ENCODE results near the gene ANTKMT.

ANTKMT gene

DNA sequence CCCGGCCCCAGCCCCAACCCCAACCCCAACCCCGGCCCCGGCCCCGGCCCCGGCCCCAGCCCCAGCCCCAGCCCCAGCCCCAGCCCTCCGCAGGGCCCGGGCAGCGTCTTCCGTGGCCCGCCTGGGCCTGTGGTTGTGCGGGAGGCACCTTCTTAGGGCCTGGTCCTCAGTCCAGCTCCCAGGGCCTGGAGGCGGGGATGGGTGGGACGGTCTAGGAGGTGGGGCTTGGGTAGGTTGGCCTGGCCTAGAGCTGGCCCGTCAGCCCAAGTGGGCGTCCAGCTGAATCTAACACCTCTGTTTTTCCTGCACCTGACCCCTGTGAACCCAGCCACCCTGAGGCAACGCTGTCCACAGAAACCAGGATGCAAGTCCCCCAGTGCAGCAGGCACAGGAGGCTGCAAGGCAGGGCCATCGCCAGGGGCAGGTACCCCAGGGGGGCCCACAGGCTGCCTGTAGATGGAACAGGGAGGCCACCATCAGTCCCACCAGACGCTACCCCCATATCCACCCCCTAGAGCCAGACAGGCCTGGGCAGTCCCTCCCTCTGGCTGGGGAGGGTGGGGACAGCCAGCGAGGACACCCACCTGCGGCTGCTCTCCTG lies 48.3 kb downstream of the ANTKMT start:
- TF ChIP-seq CTCF (IDR thresholded peaks at IDR 0.05; ENCODE audit: extremely low read depth, insufficient read depth, missing control alignments) = no peak
- no peak for DNase-seq (ENCODE audit: low spot score)
- in situ Hi-C loops (cut with MboI; ENCODE audit: low pct_unique_long_range_greater_than_20kb, low sequenced_read_pairs, unreplicated experiment) = no loop called here

GRCh38 chr16:769934-770333 lies 49.0 kb downstream of the ANTKMT start:
- no peak for DNase-seq (ENCODE audit: low spot score)
- no peak for TF ChIP-seq CTCF (IDR thresholded peaks at IDR 0.05; ENCODE audit: extremely low read depth, insufficient read depth, missing control alignments)
- in situ Hi-C loops (cut with MboI; ENCODE audit: low pct_unique_long_range_greater_than_20kb, low sequenced_read_pairs, unreplicated experiment) = no loop called here

GRCh38 chr16:770411-770810 lies 49.5 kb downstream of the ANTKMT start:
- no peak for DNase-seq (ENCODE audit: low spot score)
- no peak for TF ChIP-seq CTCF (IDR thresholded peaks at IDR 0.05; ENCODE audit: extremely low read depth, insufficient read depth, missing control alignments)
- in situ Hi-C loops (cut with MboI; ENCODE audit: low pct_unique_long_range_greater_than_20kb, low sequenced_read_pairs, unreplicated experiment) = no loop called here
